Measurements from ENCODE around the gene COL24A1. TPM values are rescaled to one million over a fixed set of nuclear protein-coding genes. Genes with fewer than 3 reads are reported as not detected.
A peak's percentile ranks its signal among the peaks of the same experiment; 100 is the strongest.

COL24A1 gene
- total RNA-seq, 3 donors from 2014 or later = 0.33 to 1.3 (median 0.48) TPM

GRCh38 chr1:86018283-86018923 is 138.2 kb downstream of the COL24A1 start:
- Histone ChIP-seq H3K4me1 (no peaks in the 10 kb centered on the region), H3K27me3 (no peaks in the 10 kb centered on the region), H3K36me3 (no peaks in the 10 kb centered on the region), H3K4me3 (no peak overlapping the region), H3K27ac (no peak overlapping the region), H3K9me3 (no peaks in the 10 kb centered on the region)
- TF ChIP-seq CTCF (IDR thresholded peaks at IDR 0.05) = peak in 1 of 3 donors; percentile 47
- no peak for TF ChIP-seq POLR2A (IDR thresholded peaks at IDR 0.05)
- no peak for TF ChIP-seq POLR2AphosphoS5 (IDR thresholded peaks at IDR 0.05)
- intact Hi-C loops (cut with DNase I; ENCODE audit: low total_unique reads) = no loop called here
- DNase-seq (ENCODE audit: low spot score in 2 of 2) = no peak

GRCh38 chr1:86016076-86016759 is 140.4 kb downstream of the COL24A1 start:
- H3K4me1 ChIP-seq = no peaks in the 10 kb centered on the region
- H3K9me3 ChIP-seq = no peaks in the 10 kb centered on the region
- no peak for DNase-seq (ENCODE audit: low spot score in 2 of 2)
- H3K27ac ChIP-seq = no peak overlapping the region
- no peaks in the 10 kb centered on the region for H3K27me3 ChIP-seq
- no peak for TF ChIP-seq POLR2A (IDR thresholded peaks at IDR 0.05)
- TF ChIP-seq CTCF (IDR thresholded peaks at IDR 0.05) = no peak
- TF ChIP-seq POLR2AphosphoS5 (IDR thresholded peaks at IDR 0.05) = no peak
- intact Hi-C loops (cut with DNase I; ENCODE audit: low total_unique reads) = no loop called here
- H3K36me3 ChIP-seq = no peaks in the 10 kb centered on the region
- H3K4me3 ChIP-seq = no peak overlapping the region

- intact Hi-C loops (cut with DNase I; ENCODE audit: low total_unique reads) = no loop called here
- Histone ChIP-seq H3K27ac (no peak overlapping the region), H3K4me1 (no peaks in the 10 kb centered on the region), H3K27me3 (no peaks in the 10 kb centered on the region), H3K9me3 (no peaks in the 10 kb centered on the region), H3K4me3 (no peak overlapping the region), H3K36me3 (no peaks in the 10 kb centered on the region)
- no peak for DNase-seq (ENCODE audit: low spot score in 2 of 2)
- no peak for TF ChIP-seq POLR2AphosphoS5 (IDR thresholded peaks at IDR 0.05)
- no peak for TF ChIP-seq POLR2A (IDR thresholded peaks at IDR 0.05)
- TF ChIP-seq CTCF (IDR thresholded peaks at IDR 0.05) = no peak
These were observed 141.2 kb downstream of the COL24A1 start for GRCh38 chr1:86015375-86015774.

GRCh38 chr1:86000601-86001000 is 156.0 kb downstream of the COL24A1 start:
- Histone ChIP-seq H3K4me3 (no peak overlapping the region), H3K9me3 (no peaks in the 10 kb centered on the region), H3K4me1 (no peaks in the 10 kb centered on the region), H3K27ac (no peak overlapping the region), H3K36me3 (no peaks in the 10 kb centered on the region), H3K27me3 (no peaks in the 10 kb centered on the region)
- TF ChIP-seq POLR2A (IDR thresholded peaks at IDR 0.05) (no peak), POLR2AphosphoS5 (IDR thresholded peaks at IDR 0.05) (no peak), CTCF (IDR thresholded peaks at IDR 0.05) (no peak)
- intact Hi-C loops (cut with DNase I; ENCODE audit: low total_unique reads) = no loop called here
- no peak for DNase-seq (ENCODE audit: low spot score in 2 of 2)

- no peak overlapping the region for H3K27ac ChIP-seq
- intact Hi-C loops (cut with DNase I; ENCODE audit: low total_unique reads) = no loop called here
- H3K9me3 ChIP-seq = no peaks in the 10 kb centered on the region
These were observed 158.3 kb downstream of the COL24A1 start for GRCh38 chr1:85998105-85998855.

More at GRCh38 chr1:85998105-85998855, 158.3 kb downstream of the COL24A1 start:
- no peak for DNase-seq (ENCODE audit: low spot score in 2 of 2)
- Histone ChIP-seq H3K4me3 (no peak overlapping the region), H3K36me3 (no peaks in the 10 kb centered on the region), H3K27me3 (no peaks in the 10 kb centered on the region), H3K4me1 (no peaks in the 10 kb centered on the region)
- no peak for TF ChIP-seq CTCF (IDR thresholded peaks at IDR 0.05)
- no peak for TF ChIP-seq POLR2A (IDR thresholded peaks at IDR 0.05)
- TF ChIP-seq POLR2AphosphoS5 (IDR thresholded peaks at IDR 0.05) = no peak

Data from breast epithelium (tissue), 4 donors.